ENCODE measurements around the gene EMX1.

- TF ChIP-seq CTCF (IDR thresholded peaks at IDR 0.05) (no peak), POLR2A (IDR thresholded peaks at IDR 0.05) (no peak)
Measured at GRCh38 chr2:72962911-72963310, 45.6 kb downstream of the EMX1 start.
